ENCODE results near the gene TCF12. TPM values are rescaled to one million over a fixed set of nuclear protein-coding genes. Genes with fewer than 3 reads are reported as not detected.

The TCF12 gene
- total and polyA plus RNA-seq, 2 of the 8 experiments (the other 6 are each of a cell fraction or from before 2014, with no cell fraction given): 85.8 to 101 TPM

DNA sequence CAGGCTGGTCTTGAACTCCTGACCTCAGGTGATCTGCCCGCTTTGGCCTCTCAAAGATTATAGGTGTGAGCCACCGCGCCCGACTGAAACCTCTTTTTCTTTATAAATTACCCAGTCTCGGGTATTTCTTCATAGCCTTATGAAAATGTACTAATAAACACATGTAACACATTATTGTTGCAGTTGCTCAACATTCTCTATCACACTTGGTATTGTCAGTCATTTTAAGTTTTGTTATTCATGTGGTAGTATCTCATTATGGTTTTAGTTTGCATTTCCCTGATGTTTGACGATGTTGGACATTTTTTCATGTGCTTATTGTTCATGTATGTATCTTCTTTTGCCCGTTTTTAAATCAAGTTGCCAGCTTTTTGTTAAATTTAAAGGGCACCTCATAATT, 109.7 kb downstream of the TCF12 start (continued):
- TF ChIP-seq MAFK (IDR thresholded peaks at IDR 0.05; ENCODE audit: low read depth, low read length) (no peak), KDM5A (IDR thresholded peaks at IDR 0.05; ENCODE audit: low read length) (no peak)
